Mesothelial cell of epicardium (in vitro differentiated cells): ENCODE measurements around the gene SIN3B. TPM values are rescaled to one million over a fixed set of nuclear protein-coding genes. Genes with fewer than 3 reads are reported as not detected.

Experiments used
- DNase-seq, 2 experiments: peaks; one replicate each; pipeline ENCODE4 v3.0.0; 2021; ENCODE audit warnings: low spot score in 2 of 2; ENCODE audit not compliant: unreplicated experiment in 2 of 2
- H3K27ac Mint-ChIP-seq: 2 replicates; pipeline ENCODE4 v1.8.0; 2021; ENCODE audit warnings: mixed read lengths
- H3K27me3 Mint-ChIP-seq: 2 replicates; pipeline ENCODE4 v1.8.0; 2021; ENCODE audit warnings: low read depth, mixed read lengths
- H3K36me3 Mint-ChIP-seq: 2 replicates; pipeline ENCODE4 v1.8.0; 2021; ENCODE audit warnings: mixed read lengths
- H3K4me1 Mint-ChIP-seq: 2 replicates; pipeline ENCODE4 v1.8.0; 2021; ENCODE audit warnings: mixed read lengths
- H3K4me3 Mint-ChIP-seq: 2 replicates; pipeline ENCODE4 v1.8.0; 2021; ENCODE audit warnings: mild to moderate bottlenecking, moderate library complexity, mixed read lengths
- H3K9me3 Mint-ChIP-seq: 2 replicates; pipeline ENCODE4 v1.8.0; 2021; ENCODE audit warnings: mixed read lengths
- CTCF ChIP-seq: fragments of 200-600 bp; sonication (generic); IDR thresholded peaks from one replicate; pipeline ENCODE4 v1.5.0; 2021; ENCODE audit warnings: antibody characterized with exemption; ENCODE audit not compliant: unreplicated experiment
- total RNA-seq: library from RNA; stranded (reverse); gene quantifications from 3 replicates; pipeline ENCODE4 v1.2.1, GENCODE V29; 2021

SIN3B gene
- total RNA-seq, 1 donor from 2014 or later: 116 TPM

GRCh38 chr19:16868423-16869130, 39.4 kb downstream of the SIN3B start:
- no peak for TF ChIP-seq CTCF
- Mint-ChIP-seq H3K9me3 (no peaks in the 10 kb centered on the region), H3K27ac (no peak overlapping the region), H3K4me1 (no peaks in the 10 kb centered on the region), H3K27me3 (no peaks in the 10 kb centered on the region), H3K36me3 (peaks cover 41% of the 10 kb centered on the region), H3K4me3 (no peak overlapping the region)
- no peak for DNase-seq

- H3K27me3 Mint-ChIP-seq: no peaks in the 10 kb centered on the region
- H3K4me3 Mint-ChIP-seq: no peak overlapping the region
- peaks cover 2% of the 10 kb centered on the region for H3K9me3 Mint-ChIP-seq
- no peak overlapping the region for H3K27ac Mint-ChIP-seq
- no peak for TF ChIP-seq CTCF
- H3K4me1 Mint-ChIP-seq: no peaks in the 10 kb centered on the region
- DNase-seq: no peak
- H3K36me3 Mint-ChIP-seq: peaks cover 47% of the 10 kb centered on the region
These were observed 40.3 kb downstream of the SIN3B start for GRCh38 chr19:16869331-16869972.

GRCh38 chr19:16871871-16872270, 42.7 kb downstream of the SIN3B start:
- no peak for DNase-seq
- Mint-ChIP-seq H3K36me3 (peaks cover 51% of the 10 kb centered on the region), H3K4me1 (no peaks in the 10 kb centered on the region), H3K27me3 (no peaks in the 10 kb centered on the region), H3K27ac (no peak overlapping the region), H3K4me3 (no peak overlapping the region), H3K9me3 (peaks cover 6% of the 10 kb centered on the region)
- TF ChIP-seq CTCF: no peak

- Mint-ChIP-seq H3K27me3 (no peaks in the 10 kb centered on the region), H3K4me1 (no peaks in the 10 kb centered on the region), H3K36me3 (peaks cover 48% of the 10 kb centered on the region), H3K9me3 (peaks cover 6% of the 10 kb centered on the region), H3K27ac (no peak overlapping the region), H3K4me3 (no peak overlapping the region)
- DNase-seq: no peak
- TF ChIP-seq CTCF: no peak
These were observed 43.5 kb downstream of the SIN3B start for GRCh38 chr19:16872728-16873127.

GRCh38 chr19:16873594-16873993, 44.4 kb downstream of the SIN3B start:
- Mint-ChIP-seq H3K9me3 (peaks cover 6% of the 10 kb centered on the region), H3K4me3 (no peak overlapping the region), H3K36me3 (peaks cover 42% of the 10 kb centered on the region), H3K4me1 (no peaks in the 10 kb centered on the region), H3K27me3 (no peaks in the 10 kb centered on the region), H3K27ac (no peak overlapping the region)
- TF ChIP-seq CTCF: no peak
- no peak for DNase-seq
